A549 (cell line): ENCODE measurements around the gene SEMA3C.

ENCODE experiments used
- HOXA7 ChIP-seq: fragments of 250-450 bp; sonication (Bioruptor Pico); IDR thresholded peaks from 2 replicates; pipeline ENCODE4 v1.5.0; 2020; ENCODE audit warnings: mild to moderate bottlenecking, moderate library complexity
- JUNB ChIP-seq: fragments of >200 bp; sonication (Bioruptor Twin); formaldehyde crosslinking; IDR thresholded peaks from 2 replicates; pipeline ENCODE4 v1.6.1; 2016
- POLR2A ChIP-seq: IDR thresholded peaks from 2 replicates; pipeline ENCODE4 v1.6.1; 2012; ENCODE audit warnings: mild to moderate bottlenecking, low read length
- RCOR1 ChIP-seq: fragments of 150-350 bp; IDR thresholded peaks from 2 replicates; pipeline ENCODE4 v1.6.1; 2014; ENCODE audit warnings: antibody characterized with exemption, low read length, low read depth
- REST ChIP-seq: fragments of 200-600 bp; sonication (generic); IDR thresholded peaks from 2 replicates; pipeline ENCODE4 v1.6.1; 2016; ENCODE audit warnings: antibody characterized with exemption, mild to moderate bottlenecking, moderate library complexity
- SREBF2 ChIP-seq: fragments of 450-650 bp; IDR thresholded peaks from 2 replicates; pipeline ENCODE4 v1.6.1; 2014; ENCODE audit warnings: mild to moderate bottlenecking, moderate library complexity
- TFCP2L1 ChIP-seq: fragments of 250-450 bp; sonication (Bioruptor Pico); IDR thresholded peaks from 2 replicates; pipeline ENCODE4 v1.5.0; 2021; ENCODE audit warnings: mild to moderate bottlenecking
- ZFP36 ChIP-seq: fragments of 450-650 bp; IDR thresholded peaks from 2 replicates; pipeline ENCODE4 v1.6.1; 2014; ENCODE audit warnings: borderline replicate concordance; ENCODE audit not compliant: partially characterized antibody
- TF ChIP-seq, protein P1 (sequence below): fragments of >200 bp; sonication (Bioruptor Twin); formaldehyde crosslinking; IDR thresholded peaks from 3 replicates; pipeline ENCODE4 v1.5.1; 2016
- TF ChIP-seq, protein P2 (sequence below): IDR thresholded peaks from 2 replicates; pipeline ENCODE4 v1.6.1; 2012

- TF ChIP-seq, protein P1, sequence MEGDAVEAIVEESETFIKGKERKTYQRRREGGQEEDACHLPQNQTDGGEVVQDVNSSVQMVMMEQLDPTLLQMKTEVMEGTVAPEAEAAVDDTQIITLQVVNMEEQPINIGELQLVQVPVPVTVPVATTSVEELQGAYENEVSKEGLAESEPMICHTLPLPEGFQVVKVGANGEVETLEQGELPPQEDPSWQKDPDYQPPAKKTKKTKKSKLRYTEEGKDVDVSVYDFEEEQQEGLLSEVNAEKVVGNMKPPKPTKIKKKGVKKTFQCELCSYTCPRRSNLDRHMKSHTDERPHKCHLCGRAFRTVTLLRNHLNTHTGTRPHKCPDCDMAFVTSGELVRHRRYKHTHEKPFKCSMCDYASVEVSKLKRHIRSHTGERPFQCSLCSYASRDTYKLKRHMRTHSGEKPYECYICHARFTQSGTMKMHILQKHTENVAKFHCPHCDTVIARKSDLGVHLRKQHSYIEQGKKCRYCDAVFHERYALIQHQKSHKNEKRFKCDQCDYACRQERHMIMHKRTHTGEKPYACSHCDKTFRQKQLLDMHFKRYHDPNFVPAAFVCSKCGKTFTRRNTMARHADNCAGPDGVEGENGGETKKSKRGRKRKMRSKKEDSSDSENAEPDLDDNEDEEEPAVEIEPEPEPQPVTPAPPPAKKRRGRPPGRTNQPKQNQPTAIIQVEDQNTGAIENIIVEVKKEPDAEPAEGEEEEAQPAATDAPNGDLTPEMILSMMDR: no peak
- TF ChIP-seq REST (no peak), RCOR1 (no peak), POLR2A (no peak), HOXA7 (no peak), ZFP36 (no peak), JUNB (peak; percentile 49; the same call in 1 of the 2 replicates), SREBF2 (no peak), TFCP2L1 (no peak)
- TF ChIP-seq, protein P2, sequence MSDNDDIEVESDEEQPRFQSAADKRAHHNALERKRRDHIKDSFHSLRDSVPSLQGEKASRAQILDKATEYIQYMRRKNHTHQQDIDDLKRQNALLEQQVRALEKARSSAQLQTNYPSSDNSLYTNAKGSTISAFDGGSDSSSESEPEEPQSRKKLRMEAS: no peak
Observed at GRCh38 chr7:80830584-80831285, 88.1 kb downstream of the SEMA3C start.
